Measurements from ENCODE around the gene ANKS6. TPM values are rescaled to one million over a fixed set of nuclear protein-coding genes. Genes with fewer than 3 reads are reported as not detected.
A peak's percentile ranks its signal among the peaks of the same experiment; 100 is the strongest.

Gene ANKS6
- total RNA-seq, 2 donors from 2014 or later = 19.5 to 22.0 TPM

- Histone ChIP-seq H3K4me1 (peaks cover 8% of the 10 kb centered on the region), H3K9ac (ENCODE audit: low read depth in 2 of 2, low read length in 2 of 2) (no peak overlapping the region), H3K27me3 (no peaks in the 10 kb centered on the region), H3K36me3 (no peaks in the 10 kb centered on the region), H3K9me3 (no peaks in the 10 kb centered on the region), H3K4me3 (no peak overlapping the region), H3K27ac (no peak overlapping the region)
- no peak for TF ChIP-seq CTCF (IDR thresholded peaks at IDR 0.05)
- intact Hi-C loops (cut with DNase I) = no loop called here
- DNase-seq = no peak
Observed at GRCh38 chr9:98804083-98804482, 7.7 kb upstream of the ANKS6 start.

GRCh38 chr9:98801969-98802371 is 5.6 kb upstream of the ANKS6 start:
- H3K9me3 ChIP-seq = no peaks in the 10 kb centered on the region
- H3K4me3 ChIP-seq = no peak overlapping the region
- no peak for TF ChIP-seq CTCF (IDR thresholded peaks at IDR 0.05)
- no peaks in the 10 kb centered on the region for H3K27me3 ChIP-seq
- H3K9ac ChIP-seq (ENCODE audit: low read depth in 2 of 2, low read length in 2 of 2) = no peak overlapping the region
- DNase-seq = no peak
- no peaks in the 10 kb centered on the region for H3K36me3 ChIP-seq
- intact Hi-C loops (cut with DNase I) = no loop called here
- H3K27ac ChIP-seq = no peak overlapping the region
- peaks cover 5% of the 10 kb centered on the region for H3K4me1 ChIP-seq

- Histone ChIP-seq H3K4me1 (peaks cover 1% of the 10 kb centered on the region), H3K36me3 (no peaks in the 10 kb centered on the region), H3K27me3 (no peaks in the 10 kb centered on the region), H3K27ac (no peak overlapping the region), H3K4me3 (no peak overlapping the region), H3K9me3 (no peaks in the 10 kb centered on the region), H3K9ac (ENCODE audit: low read depth in 2 of 2, low read length in 2 of 2) (no peak overlapping the region)
- no peak for TF ChIP-seq CTCF (IDR thresholded peaks at IDR 0.05)
- intact Hi-C loops (cut with DNase I) = no loop called here
- DNase-seq = no peak
Observed at GRCh38 chr9:98801561-98801960, 5.2 kb upstream of the ANKS6 start.

- H3K9ac ChIP-seq (ENCODE audit: low read depth in 2 of 2, low read length in 2 of 2) = no peak overlapping the region
- no peaks in the 10 kb centered on the region for H3K36me3 ChIP-seq
- DNase-seq = no peak
- intact Hi-C loops (cut with DNase I) = no loop called here
- no peaks in the 10 kb centered on the region for H3K9me3 ChIP-seq
- no peak overlapping the region for H3K27ac ChIP-seq
- H3K4me1 ChIP-seq = no peaks in the 10 kb centered on the region
- no peak for TF ChIP-seq CTCF (IDR thresholded peaks at IDR 0.05)
- H3K27me3 ChIP-seq = no peaks in the 10 kb centered on the region
- H3K4me3 ChIP-seq = no peak overlapping the region
Observed at GRCh38 chr9:98798254-98798653, 1.9 kb upstream of the ANKS6 start.

- H3K36me3 ChIP-seq = no peaks in the 10 kb centered on the region
- intact Hi-C loops (cut with DNase I) = no loop called here
- no peaks in the 10 kb centered on the region for H3K27me3 ChIP-seq
- no peak overlapping the region for H3K27ac ChIP-seq
- H3K9ac ChIP-seq (ENCODE audit: low read depth in 2 of 2, low read length in 2 of 2) = no peak overlapping the region
- no peak for TF ChIP-seq CTCF (IDR thresholded peaks at IDR 0.05)
- no peaks in the 10 kb centered on the region for H3K4me1 ChIP-seq
- H3K9me3 ChIP-seq = no peaks in the 10 kb centered on the region
- H3K4me3 ChIP-seq = no peak overlapping the region
- no peak for DNase-seq
Observed at GRCh38 chr9:98797491-98797890, 1.1 kb upstream of the ANKS6 start.

GRCh38 chr9:98795970-98796363 is 388 bp downstream of the ANKS6 start:
- no peaks in the 10 kb centered on the region for H3K4me1 ChIP-seq
- H3K27me3 ChIP-seq = no peaks in the 10 kb centered on the region
- intact Hi-C loops (cut with DNase I) = no loop called here
- DNase-seq = peak; percentile 44
- H3K9me3 ChIP-seq = no peaks in the 10 kb centered on the region
- no peaks in the 10 kb centered on the region for H3K36me3 ChIP-seq
- no peak for TF ChIP-seq CTCF (IDR thresholded peaks at IDR 0.05)
- peak overlapping the region; percentile 55 to 67 for H3K9ac ChIP-seq (ENCODE audit: low read depth in 2 of 2, low read length in 2 of 2)
- H3K4me3 ChIP-seq = peak overlapping the region; percentile 64
- no peak overlapping the region for H3K27ac ChIP-seq

All from colonic mucosa (tissue), 4 donors.